ENCODE results near the gene TBX20.

Gene TBX20

DNA sequence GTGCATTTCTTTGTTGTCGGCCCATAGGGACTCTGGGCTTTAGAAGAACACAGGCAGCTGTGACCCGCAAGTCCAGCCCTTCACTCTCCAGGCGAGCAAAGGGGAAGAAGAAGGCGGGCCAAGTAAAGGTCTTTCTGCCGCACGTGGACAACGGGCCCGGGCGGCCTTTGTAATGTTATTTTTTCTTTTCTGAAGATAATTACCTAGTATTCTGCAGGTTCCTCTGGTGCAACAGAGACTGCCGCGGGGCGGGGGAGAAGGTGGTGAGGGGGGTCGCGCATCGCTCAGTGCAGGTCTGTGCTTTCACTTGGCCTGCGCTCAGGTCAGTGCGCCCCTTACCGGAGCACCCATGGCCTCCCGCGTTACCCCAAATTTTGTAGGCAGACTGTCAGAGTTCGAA, 7.1 kb upstream of the TBX20 start:
- in situ Hi-C loops (cut with MboI; ENCODE audit: low sequenced_read_pairs, unreplicated experiment), result no loop called here
- TF ChIP-seq, protein P1, sequence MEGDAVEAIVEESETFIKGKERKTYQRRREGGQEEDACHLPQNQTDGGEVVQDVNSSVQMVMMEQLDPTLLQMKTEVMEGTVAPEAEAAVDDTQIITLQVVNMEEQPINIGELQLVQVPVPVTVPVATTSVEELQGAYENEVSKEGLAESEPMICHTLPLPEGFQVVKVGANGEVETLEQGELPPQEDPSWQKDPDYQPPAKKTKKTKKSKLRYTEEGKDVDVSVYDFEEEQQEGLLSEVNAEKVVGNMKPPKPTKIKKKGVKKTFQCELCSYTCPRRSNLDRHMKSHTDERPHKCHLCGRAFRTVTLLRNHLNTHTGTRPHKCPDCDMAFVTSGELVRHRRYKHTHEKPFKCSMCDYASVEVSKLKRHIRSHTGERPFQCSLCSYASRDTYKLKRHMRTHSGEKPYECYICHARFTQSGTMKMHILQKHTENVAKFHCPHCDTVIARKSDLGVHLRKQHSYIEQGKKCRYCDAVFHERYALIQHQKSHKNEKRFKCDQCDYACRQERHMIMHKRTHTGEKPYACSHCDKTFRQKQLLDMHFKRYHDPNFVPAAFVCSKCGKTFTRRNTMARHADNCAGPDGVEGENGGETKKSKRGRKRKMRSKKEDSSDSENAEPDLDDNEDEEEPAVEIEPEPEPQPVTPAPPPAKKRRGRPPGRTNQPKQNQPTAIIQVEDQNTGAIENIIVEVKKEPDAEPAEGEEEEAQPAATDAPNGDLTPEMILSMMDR (IDR thresholded peaks at IDR 0.05; ENCODE audit: borderline replicate concordance, control extremely low read depth, extremely low read depth, insufficient read depth, missing control alignments), result no peak
- DNase-seq (ENCODE audit: low spot score), result no peak

DNA sequence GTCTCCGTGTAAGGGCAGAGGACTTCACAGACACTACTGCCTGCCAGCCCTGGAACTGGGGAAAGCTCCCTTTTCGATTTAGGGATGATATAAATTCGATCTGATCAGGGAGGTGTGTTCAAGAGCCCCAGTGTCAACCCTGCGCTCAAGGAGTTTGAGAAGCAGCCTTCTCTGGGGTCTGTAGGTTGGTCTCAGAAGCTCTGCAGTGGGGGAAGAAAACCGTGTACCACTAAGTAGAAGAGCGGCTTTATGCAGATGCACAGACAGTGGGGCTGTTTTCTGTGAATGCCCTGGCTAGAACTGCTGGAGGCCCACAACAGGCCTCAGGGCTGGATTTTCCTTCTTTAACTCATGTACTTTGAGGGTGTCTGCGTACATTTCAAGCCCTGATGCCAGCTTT, 6.3 kb upstream of the TBX20 start:
- TF ChIP-seq, protein P1 (IDR thresholded peaks at IDR 0.05; ENCODE audit: borderline replicate concordance, control extremely low read depth, extremely low read depth, insufficient read depth, missing control alignments), result no peak
- no peak for DNase-seq (ENCODE audit: low spot score)
- in situ Hi-C loops (cut with MboI; ENCODE audit: low sequenced_read_pairs, unreplicated experiment), result no loop called here

DNA sequence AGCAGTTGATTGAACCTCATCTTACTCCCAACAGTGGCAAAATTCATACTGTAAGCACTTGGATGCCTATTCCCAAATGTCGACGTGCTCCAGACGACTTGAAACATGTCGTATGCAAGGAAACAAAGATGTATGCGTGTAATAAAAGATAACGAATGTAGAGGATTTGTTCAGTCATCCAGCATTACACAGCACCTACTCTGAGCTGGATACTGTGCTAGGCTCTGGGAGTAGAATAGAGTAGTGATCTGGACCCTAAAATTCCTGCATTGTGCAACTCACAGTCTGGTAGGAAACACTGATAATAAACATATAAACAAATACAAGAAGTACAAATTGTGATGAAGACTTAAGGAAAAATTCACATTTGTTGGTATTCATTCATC, 5.6 kb upstream of the TBX20 start:
- no peak for DNase-seq (ENCODE audit: low spot score)
- TF ChIP-seq, protein P1 (IDR thresholded peaks at IDR 0.05; ENCODE audit: borderline replicate concordance, control extremely low read depth, extremely low read depth, insufficient read depth, missing control alignments), result no peak
- in situ Hi-C loops (cut with MboI; ENCODE audit: low sequenced_read_pairs, unreplicated experiment), result no loop called here

DNA sequence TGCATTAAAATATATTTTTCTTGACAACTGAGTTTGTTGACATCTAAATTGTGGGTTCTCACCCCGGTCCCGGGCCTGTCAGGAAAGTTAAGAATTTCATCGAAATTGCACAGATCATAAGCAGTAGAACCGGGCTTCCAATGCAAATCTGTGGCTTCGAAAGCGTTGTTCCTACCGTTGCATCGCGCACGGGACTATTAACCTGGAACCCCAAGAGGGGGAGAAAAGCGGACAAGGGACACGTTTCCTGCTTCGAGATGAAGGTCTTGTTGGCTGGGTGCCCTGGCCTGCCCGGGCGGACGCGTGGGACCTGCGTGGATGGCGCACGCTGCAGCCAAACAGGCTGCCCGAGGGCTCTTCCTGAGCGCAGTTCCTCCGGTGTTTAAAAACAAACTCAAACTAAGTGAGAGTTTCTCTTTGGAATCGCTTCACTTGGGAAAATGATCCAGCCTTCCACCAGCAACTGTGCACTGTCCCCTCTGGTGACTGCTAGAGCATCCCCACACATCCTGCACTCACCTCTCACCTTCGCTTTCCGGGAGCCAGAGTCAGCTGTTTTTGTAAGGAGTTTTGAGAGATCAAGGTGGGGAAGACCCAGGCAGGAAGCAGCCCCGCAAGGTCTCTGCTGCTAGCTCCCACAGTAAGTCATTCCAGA, 5.1 kb upstream of the TBX20 start:
- TF ChIP-seq, protein P1 (IDR thresholded peaks at IDR 0.05; ENCODE audit: borderline replicate concordance, control extremely low read depth, extremely low read depth, insufficient read depth, missing control alignments), result no peak
- no peak for DNase-seq (ENCODE audit: low spot score)
- in situ Hi-C loops (cut with MboI; ENCODE audit: low sequenced_read_pairs, unreplicated experiment), result no loop called here

DNA sequence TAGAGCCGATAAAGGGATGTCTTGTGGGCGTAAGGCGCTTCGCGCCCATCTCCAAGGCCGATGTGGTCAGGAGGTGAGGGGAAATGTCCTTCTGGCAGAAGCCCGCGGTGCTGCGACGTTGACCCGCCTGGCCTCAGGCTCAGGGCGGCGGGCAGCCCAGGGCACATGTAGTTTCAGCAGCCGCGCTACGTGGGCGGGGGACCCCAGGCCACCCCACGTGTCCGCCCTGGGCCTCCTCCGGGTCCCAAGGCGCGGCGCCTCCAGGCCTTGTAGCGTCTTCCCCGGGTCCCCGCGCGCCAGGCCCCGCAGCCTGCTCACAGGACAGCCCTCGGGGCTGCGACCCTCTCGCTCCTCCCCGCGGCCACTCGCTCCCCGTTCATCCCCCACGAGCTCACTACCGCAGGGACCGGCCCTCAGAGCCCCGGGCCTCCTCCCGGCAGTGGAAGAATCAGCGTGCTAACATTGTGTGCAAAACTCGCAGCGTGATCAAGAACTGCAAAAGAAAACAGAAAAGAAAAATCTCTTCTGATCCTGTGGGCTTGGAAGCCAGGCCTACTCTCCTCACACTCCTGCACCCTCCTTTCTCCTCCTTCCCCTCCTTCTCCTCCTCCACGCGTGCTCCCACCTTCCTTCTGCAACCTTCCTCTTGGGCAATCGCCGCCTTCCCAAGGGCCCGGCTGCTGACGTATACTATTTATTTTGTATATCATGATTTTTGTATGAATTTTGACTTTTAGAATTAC, 4.4 kb upstream of the TBX20 start:
- in situ Hi-C loops (cut with MboI; ENCODE audit: low sequenced_read_pairs, unreplicated experiment), result no loop called here
- TF ChIP-seq, protein P1 (IDR thresholded peaks at IDR 0.05; ENCODE audit: borderline replicate concordance, control extremely low read depth, extremely low read depth, insufficient read depth, missing control alignments), result no peak
- no peak for DNase-seq (ENCODE audit: low spot score)

DNA sequence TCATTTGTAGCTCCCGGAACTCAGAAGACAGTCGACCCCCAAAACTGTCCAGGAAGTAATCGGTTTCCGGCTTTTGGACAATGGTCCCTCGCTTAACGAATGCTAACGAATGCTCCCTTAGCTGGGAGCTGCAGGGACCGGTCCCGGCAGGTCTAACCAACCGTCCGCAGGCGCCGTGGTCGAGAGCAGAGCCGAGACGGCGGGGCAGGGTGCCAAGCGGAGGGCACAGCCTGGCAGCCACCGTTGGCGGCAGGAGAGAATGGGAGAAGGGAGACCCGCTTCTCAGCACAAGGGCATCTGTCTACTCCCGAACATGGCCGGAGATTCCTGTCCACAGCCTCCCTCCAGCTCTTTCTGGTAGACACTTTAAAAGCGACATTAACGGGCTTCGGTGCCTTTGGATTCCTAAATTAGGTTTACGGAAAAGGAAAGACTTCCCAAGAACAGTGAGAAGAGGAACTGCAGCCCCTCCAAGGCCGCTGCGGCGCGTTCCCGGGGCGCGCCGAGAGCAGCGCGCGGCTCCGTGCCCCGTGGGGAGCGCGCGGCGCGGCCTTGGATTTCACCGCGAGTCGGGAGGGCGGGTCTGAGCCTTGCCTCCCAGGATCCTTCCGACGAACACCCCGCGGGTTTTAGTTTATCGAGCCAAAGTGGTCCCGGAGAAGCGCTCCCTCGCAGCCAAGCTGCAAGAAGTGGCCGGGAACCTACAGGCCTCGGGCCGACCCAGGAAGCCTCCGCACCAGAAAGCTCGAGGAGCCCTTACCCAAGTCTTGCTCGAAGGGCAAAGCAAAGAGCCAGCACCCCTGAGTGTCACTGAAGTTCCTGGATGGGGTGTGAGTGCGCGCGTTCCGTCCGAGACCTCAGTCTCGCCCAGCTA, 3.6 kb upstream of the TBX20 start:
- DNase-seq (ENCODE audit: low spot score), result no peak
- in situ Hi-C loops (cut with MboI; ENCODE audit: low sequenced_read_pairs, unreplicated experiment), result no loop called here
- TF ChIP-seq, protein P1 (IDR thresholded peaks at IDR 0.05; ENCODE audit: borderline replicate concordance, control extremely low read depth, extremely low read depth, insufficient read depth, missing control alignments), result no peak
